GM18498 (cell line): ENCODE results near the gene PRAMEF13.
"Not testable (repeated sequence)": the region's sequence is repeated elsewhere in the genome, so short reads cannot be mapped to it uniquely, and the experiment has no call there.

ENCODE experiments used
- ATAC-seq: cut with Tn5 transposase; IDR thresholded peaks from one replicate; pipeline ENCODE4 v1.9.1; 2021; ENCODE audit warnings: mild to moderate bottlenecking, moderate library complexity; ENCODE audit not compliant: unreplicated experiment

PRAMEF13 gene

GRCh38 chr1:13208712-13209111, 7.5 kb upstream of the PRAMEF13 start:
- not testable (repeated sequence) for ATAC-seq

GRCh38 chr1:13171548-13171947, 29.7 kb downstream of the PRAMEF13 start, which contains the start of gene PRAMEF9:
Gene PRAMEF9, plus strand, starts transcription at chr1:13171848. Its CDS starts 3,433 bp downstream, at chr1:13175281.
- not testable (repeated sequence) for ATAC-seq

GRCh38 chr1:13165531-13165930, 35.7 kb downstream of the PRAMEF13 start, which contains the start of gene HNRNPCL4:
Gene HNRNPCL4, minus strand, starts transcription at chr1:13165631. Its CDS starts 164 bp downstream, at chr1:13165467.
- ATAC-seq, result not testable (repeated sequence)

- not testable (repeated sequence) for ATAC-seq
These were observed 45.3 kb downstream of the PRAMEF13 start, which contains the start of gene PRAMEF26 for GRCh38 chr1:13155909-13156308. Gene PRAMEF26, minus strand, starts transcription at chr1:13156009. Its CDS starts 2,914 bp downstream, at chr1:13153095.
